H54 (cell line): ENCODE measurements around the gene EPHB3.
A peak's percentile ranks its signal among the peaks of the same experiment; 100 is the strongest.

Source experiments
- DNase-seq: peaks from one replicate; pipeline ENCODE4 v3.0.0; 2011; ENCODE audit warnings: low spot score, mixed read lengths; ENCODE audit not compliant: insufficient read length
- FAIRE-seq: peaks from 3 replicates; lab custom pipeline; 2011; peaks lifted over from hg19 to GRCh38; lab: Jason Lieb, UNC
- POLR2A ChIP-seq: IDR thresholded peaks from 2 replicates; pipeline ENCODE4 v1.6.1; 2011; ENCODE audit warnings: low read depth, mild to moderate bottlenecking, low read length

The EPHB3 gene

GRCh38 chr3:184599143-184599542 lies 37.6 kb downstream of the EPHB3 start:
- TF ChIP-seq POLR2A, result no peak
- DNase-seq (no peak), FAIRE-seq (no peak)

- DNase-seq (no peak), FAIRE-seq (no peak)
- no peak for TF ChIP-seq POLR2A
Observed at GRCh38 chr3:184600685-184601377, 39.2 kb downstream of the EPHB3 start.

- DNase-seq, result no peak
- no peak for TF ChIP-seq POLR2A
- no peak for FAIRE-seq
Observed at GRCh38 chr3:184601576-184602371, 40.2 kb downstream of the EPHB3 start.

GRCh38 chr3:184602372-184603150 lies 41.0 kb downstream of the EPHB3 start:
- no peak for TF ChIP-seq POLR2A
- DNase-seq, result peak; percentile 63
- FAIRE-seq, result no peak

- DNase-seq (no peak), FAIRE-seq (no peak)
- no peak for TF ChIP-seq POLR2A
Observed at GRCh38 chr3:184603151-184604030, 41.8 kb downstream of the EPHB3 start.

- TF ChIP-seq POLR2A, result no peak
Observed at GRCh38 chr3:184604039-184604601, 42.5 kb downstream of the EPHB3 start.

GRCh38 chr3:184604615-184605290 lies 43.2 kb downstream of the EPHB3 start:
- TF ChIP-seq POLR2A, result no peak
- FAIRE-seq, result no peak

More at GRCh38 chr3:184604039-184604601, 42.5 kb downstream of the EPHB3 start:
- FAIRE-seq (no peak), DNase-seq (no peak)

GRCh38 chr3:184608209-184608608 lies 46.6 kb downstream of the EPHB3 start:
- no peak for TF ChIP-seq POLR2A
- DNase-seq (no peak), FAIRE-seq (no peak)

More at GRCh38 chr3:184604615-184605290, 43.2 kb downstream of the EPHB3 start:
- DNase-seq, result no peak

- no peak for FAIRE-seq
- DNase-seq, result no peak
- TF ChIP-seq POLR2A, result no peak
Observed at GRCh38 chr3:184609476-184610244, 48.1 kb downstream of the EPHB3 start.

GRCh38 chr3:184610245-184610871 lies 48.8 kb downstream of the EPHB3 start:
- DNase-seq, result no peak
- FAIRE-seq, result no peak
- TF ChIP-seq POLR2A, result no peak

GRCh38 chr3:184611607-184612281 lies 50.2 kb downstream of the EPHB3 start:
- no peak for TF ChIP-seq POLR2A
- FAIRE-seq (no peak), DNase-seq (no peak)
